Left kidney (tissue), 2 donors: ENCODE results near the gene NKX2-8. TPM values are rescaled to one million over a fixed set of nuclear protein-coding genes. Genes with fewer than 3 reads are reported as not detected.
"Not testable (repeated sequence)": the region's sequence is repeated elsewhere in the genome, so short reads cannot be mapped to it uniquely, and the experiment has no call there.

Source experiments
- DNase-seq: peaks from one replicate; pipeline ENCODE4 v3.0.0-alpha.2; 2013
- polyA plus RNA-seq: library from polyadenylated mRNA; unstranded; fragments of 120-200 nt; gene quantifications from one replicate; pipeline ENCODE4 v1.2.1, GENCODE V29; 2013; ENCODE audit not compliant: insufficient read length

Gene NKX2-8
- polyA plus RNA-seq, 1 donor, result not detected

DNA sequence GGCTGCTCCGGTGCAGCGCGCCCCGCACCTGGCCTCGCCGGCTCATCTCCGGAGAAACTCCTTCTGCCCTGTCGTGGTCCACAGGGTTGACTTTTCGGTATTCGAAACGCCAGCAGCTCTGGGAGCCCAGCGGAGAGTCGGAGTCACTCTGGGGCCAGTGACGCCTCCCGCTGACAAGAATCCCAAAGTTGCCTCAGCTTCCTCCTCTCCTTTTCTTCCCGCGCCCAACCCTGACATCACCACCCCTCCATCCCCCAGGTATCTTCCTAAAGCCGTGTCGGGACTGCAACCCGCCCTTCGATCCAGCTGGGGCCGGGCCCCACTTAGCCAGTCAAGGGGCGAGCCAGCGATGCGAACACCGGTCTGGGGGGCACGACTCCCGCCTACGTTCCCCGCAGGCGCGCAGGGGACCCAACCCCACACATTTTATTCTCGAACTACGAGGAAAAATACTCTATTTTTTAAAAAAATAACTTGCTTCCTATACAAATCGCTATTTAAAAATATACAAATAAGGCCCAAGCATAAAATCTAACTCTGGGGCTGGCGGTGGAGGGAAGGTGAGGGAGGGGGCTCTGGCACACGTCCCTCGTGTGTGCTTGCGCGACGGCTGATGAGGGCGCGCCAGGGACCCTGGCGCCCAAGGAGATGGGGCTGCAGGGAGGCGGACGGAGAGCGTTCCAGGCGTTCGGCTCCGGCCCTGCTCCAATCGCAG lies 2.1 kb downstream of the NKX2-8 start:
- no peak for DNase-seq

DNA sequence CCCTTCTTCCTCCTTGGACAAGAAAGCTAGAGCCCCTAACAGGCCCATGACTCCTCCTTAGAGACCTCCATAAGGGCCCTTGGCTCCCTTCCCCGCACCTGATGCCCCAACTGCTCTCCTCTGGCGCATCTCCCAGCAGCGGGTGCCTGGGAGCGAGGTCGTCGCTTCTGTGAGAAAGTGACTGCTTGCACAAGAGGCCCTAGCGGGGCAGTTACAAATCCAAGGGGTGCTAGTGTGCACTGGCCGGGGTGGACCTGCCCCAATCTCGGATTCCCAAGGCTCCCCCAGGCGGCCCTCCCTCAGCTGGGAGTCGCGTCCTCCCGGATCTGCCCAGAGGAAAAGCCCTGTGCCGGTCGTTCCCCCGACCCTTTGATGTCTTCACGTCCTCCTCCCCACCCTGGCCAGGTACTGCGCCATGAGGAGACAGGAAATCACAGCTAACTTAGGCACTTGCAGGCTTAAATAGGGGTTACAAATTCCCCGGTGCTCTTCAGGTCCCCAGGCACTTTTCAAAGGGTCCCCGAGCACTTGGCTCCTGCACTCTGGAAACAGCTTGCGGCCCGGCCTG lies 2.8 kb downstream of the NKX2-8 start:
- DNase-seq, result no peak

DNA sequence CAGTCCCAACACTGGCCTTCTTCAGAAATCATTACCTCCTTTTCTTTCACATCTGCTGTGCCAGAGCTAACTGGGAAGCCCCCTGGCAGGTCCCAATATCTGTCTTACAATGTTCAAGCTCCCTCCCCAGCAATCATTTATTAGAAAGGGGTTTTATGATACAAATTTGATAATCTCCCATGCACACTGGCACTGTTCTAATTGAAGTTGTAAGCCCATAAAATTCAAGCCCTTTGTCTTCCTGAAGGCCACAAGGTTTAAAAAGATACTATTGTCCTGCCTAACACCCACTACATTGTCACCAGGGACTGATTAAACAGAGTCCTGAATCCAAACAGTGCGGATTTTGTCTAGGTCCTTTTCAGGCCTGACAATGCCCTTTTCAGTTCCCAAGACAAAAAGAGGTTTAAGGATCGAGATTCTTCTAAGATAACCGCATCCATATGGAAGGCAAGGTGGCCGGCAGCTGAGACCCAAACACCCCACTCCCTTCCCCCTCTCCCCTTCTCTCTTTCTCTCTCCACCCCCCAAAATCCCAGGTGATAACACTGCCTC lies 3.3 kb downstream of the NKX2-8 start:
- DNase-seq, result no peak

DNA sequence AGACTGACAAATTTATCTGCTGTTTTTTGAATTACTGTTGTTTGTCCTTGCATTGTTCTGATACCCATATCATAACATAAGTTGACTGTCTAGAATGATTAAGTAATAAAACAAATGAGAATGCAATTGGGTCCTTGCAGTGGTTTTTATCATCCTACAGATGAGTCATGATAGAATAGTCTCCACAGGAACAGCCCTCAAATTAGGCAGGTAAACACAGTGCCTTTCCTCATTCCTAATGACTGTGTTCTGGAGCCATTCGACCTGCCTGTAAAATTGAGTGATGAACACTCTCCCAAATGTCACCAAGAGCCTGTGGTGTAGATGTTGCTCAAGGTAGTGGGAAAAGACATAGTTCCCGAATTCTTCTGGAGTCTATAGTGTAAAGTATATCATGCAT lies 12.3 kb downstream of the NKX2-8 start:
- DNase-seq, result no peak

DNA sequence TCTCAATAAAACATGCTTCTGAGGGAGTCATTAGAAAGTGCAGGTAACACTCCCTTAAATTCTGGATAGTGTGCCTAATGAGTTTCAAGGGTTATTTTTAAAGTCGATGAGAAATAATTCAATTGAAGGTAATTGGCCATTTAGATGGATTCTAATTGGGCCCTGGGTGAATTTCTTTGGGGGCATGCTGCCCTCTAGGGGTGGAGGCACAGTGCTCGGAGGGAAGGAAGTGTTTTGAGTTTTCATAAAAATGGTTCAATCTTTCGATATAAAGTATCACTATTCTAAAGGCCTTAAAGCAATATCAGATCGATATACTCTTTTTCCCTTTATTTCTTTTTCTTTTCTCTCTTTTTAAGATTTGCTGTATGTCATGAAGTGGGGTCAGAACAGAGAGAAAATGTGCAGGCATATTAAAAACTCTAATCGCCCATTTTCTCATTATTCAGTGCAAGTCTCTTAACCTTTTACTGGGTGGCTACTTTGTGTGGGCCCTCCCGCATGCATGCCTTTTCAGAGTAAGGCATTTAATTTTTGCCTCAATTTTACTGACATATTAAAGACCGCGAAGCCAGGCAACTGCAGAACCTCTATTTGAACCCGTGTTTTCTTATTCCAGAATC lies 25.5 kb downstream of the NKX2-8 start:
- DNase-seq, result no peak

DNA sequence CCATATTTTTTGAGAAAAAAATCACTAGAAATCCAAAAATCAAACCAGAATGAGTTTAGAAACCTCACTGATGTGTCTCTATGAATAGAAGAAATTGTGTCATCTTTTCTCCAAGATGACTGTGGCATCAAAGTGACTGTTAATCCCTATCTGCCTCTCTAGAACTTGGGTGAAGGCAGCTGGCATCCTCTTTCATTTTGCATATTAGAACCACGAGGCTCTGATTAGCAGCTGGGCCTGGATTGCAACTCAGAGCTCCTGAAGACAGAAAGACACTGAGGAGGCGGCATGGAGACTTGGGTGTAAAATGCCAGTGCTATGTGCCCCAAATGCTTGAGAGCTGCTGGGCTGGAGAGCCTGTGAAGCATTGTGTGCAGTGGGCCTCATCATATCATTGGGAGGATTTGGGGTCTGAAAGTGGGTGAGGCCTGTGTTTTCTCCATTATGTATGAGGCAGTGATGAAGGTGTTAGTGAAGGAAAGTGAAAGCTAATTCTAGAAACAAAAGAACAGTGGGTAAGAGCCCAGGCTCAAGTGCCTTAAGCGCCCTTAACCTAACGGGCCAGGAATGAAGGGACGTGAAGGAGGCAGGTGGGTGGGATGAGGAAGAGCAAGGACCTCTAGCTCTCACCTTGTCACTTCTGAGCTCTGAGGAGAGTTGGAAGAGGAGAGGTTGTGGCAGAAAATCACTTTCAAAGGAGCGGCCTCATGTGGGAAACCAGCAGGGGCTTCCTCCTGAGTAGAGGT lies 26.2 kb downstream of the NKX2-8 start:
- DNase-seq, result no peak

DNA sequence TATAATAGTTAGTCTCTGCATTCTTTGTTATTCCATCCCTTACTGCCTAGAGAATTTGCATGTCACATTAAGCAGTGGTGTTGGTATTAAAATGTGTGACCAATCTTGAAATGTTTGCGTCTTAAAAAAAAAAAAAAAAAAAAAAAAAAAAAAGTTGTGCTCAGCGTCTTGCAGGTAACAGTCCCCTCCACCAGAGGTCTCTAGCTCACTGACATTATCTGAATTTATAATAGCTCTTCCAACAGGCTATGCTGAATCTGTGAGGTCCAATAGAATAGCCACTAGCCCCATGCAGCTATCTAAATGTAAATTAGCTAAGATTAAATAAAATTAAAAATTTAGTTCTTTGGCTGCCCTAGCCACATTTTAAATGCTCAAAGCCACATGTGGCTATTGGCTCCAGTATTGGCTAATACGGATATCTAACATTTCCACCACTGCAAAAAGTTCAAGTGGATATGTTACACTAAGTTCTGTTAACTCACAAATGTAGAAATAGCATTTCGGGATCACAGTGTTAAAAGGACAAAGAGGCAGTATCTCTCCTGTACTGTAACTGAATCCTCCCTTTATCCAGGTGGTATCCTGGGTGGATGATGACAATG lies 28.7 kb downstream of the NKX2-8 start:
- peak; percentile 46 for DNase-seq

DNA sequence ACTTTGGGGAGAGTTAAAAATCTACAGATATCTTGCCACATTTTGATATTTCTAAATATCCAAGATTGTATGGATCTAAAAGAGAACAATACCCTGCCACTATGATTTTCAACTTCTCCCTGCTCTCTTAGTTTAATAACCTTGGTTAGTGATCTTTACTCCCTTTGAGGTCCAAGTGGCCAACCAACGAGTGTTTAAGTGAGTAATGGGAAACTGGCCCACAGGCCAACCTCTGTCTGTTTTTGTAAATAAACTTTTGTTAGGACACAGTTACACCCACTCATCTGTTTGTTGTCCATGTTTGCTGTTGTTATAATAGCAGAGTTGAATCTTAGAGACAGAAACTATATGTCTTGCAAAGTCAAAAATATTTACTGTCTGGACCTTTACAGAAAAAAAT lies 31.5 kb downstream of the NKX2-8 start:
- no peak for DNase-seq

DNA sequence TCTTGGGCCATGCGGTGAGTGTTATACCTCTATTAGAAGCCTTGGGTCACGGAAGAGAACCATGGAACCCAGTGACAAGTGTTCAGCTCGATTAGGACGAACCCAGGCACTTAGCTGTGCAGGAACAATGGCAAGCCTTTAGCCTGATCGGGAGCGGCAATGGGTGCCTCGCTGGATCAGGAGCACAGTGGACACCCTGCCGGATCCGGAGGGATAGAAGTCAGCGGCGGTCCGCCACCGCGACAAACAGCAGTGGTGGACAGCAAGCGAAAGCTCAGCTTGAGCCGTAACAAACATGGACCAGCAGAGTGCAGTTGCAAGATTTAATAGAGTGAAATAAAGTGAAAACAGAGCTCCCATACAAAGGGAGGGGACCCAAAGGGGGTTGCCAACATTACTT lies 38.1 kb downstream of the NKX2-8 start:
- not testable (repeated sequence) for DNase-seq

DNA sequence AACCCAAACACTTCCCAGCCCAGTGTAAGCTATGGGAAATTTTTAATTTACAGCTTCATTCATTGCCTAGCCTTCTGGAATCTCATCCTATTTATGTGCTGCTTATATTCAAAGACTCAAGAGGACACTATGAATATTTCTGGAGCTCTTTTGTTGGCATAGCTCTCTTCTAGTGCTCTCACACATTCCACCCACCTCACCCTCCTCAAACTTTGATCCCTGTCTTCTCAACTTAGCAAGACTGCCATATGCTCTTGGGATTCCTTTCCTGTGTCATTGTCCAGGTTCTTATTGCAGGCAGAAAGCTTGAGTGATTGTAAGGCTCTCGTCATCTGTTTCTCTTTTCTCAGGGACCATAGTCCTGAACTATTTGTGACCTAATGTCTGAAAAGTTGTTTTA lies 44.4 kb downstream of the NKX2-8 start:
- no peak for DNase-seq

Other genes with a start within 250 kb of the NKX2-8 start
- not detected for gene NKX2-1, start 62.4 kb downstream of the NKX2-8 start, polyA plus RNA-seq
- gene PAX9, start 79.2 kb upstream of the NKX2-8 start, polyA plus RNA-seq, result 0.33 TPM